DLD1 (cell line): ENCODE results near the gene IL7R.
"Not testable (repeated sequence)": the region's sequence is repeated elsewhere in the genome, so short reads cannot be mapped to it uniquely, and the experiment has no call there.

Experiments
- in situ Hi-C: cut with HindIII; loops from 2 replicates; pipeline ENCODE4 v1.10.0; 2017; ENCODE audit warnings: low sequenced_read_pairs

IL7R gene

GRCh38 chr5:35838370-35839042 lies 18.2 kb upstream of the IL7R start:
- in situ Hi-C loops = no loop called here

- in situ Hi-C loops = no loop called here
Observed at GRCh38 chr5:35842856-35843255, 13.8 kb upstream of the IL7R start.

GRCh38 chr5:35845508-35845907 lies 11.2 kb upstream of the IL7R start:
- in situ Hi-C loops = not testable (repeated sequence)

GRCh38 chr5:35847491-35847890 lies 9.2 kb upstream of the IL7R start:
- in situ Hi-C loops = no loop called here

- in situ Hi-C loops = no loop called here
Observed at GRCh38 chr5:35847961-35848360, 8.7 kb upstream of the IL7R start.

GRCh38 chr5:35849860-35850259 lies 6.8 kb upstream of the IL7R start:
- in situ Hi-C loops = no loop called here

GRCh38 chr5:35850967-35851680 lies 5.6 kb upstream of the IL7R start:
- in situ Hi-C loops = no loop called here

GRCh38 chr5:35852084-35852734 lies 4.5 kb upstream of the IL7R start:
- in situ Hi-C loops = no loop called here

GRCh38 chr5:35852773-35853172 lies 3.9 kb upstream of the IL7R start:
- in situ Hi-C loops = no loop called here

GRCh38 chr5:35853631-35854030 lies 3.1 kb upstream of the IL7R start:
- in situ Hi-C loops = no loop called here

- in situ Hi-C loops = no loop called here
Observed at GRCh38 chr5:35854248-35854647, 2.4 kb upstream of the IL7R start.

GRCh38 chr5:35855187-35855586 lies 1.5 kb upstream of the IL7R start:
- in situ Hi-C loops = no loop called here

- in situ Hi-C loops = not testable (repeated sequence)
Observed at GRCh38 chr5:35856186-35856764, 416 bp upstream of the IL7R start.

- in situ Hi-C loops = no loop called here
Observed at GRCh38 chr5:35857606-35858205, 1.0 kb downstream of the IL7R start.

- in situ Hi-C loops = no loop called here
Observed at GRCh38 chr5:35859101-35859661, 2.5 kb downstream of the IL7R start.

GRCh38 chr5:35860686-35861085 lies 4.0 kb downstream of the IL7R start:
- in situ Hi-C loops = no loop called here

GRCh38 chr5:35861718-35862117 lies 5.0 kb downstream of the IL7R start:
- in situ Hi-C loops = no loop called here

- in situ Hi-C loops = no loop called here
Observed at GRCh38 chr5:35862126-35862525, 5.4 kb downstream of the IL7R start.

GRCh38 chr5:35863159-35863558 lies 6.5 kb downstream of the IL7R start:
- in situ Hi-C loops = no loop called here

- in situ Hi-C loops = no loop called here
Observed at GRCh38 chr5:35867998-35868397, 11.3 kb downstream of the IL7R start.

- in situ Hi-C loops = no loop called here
Observed at GRCh38 chr5:35869685-35870277, 13.1 kb downstream of the IL7R start.
